Body of pancreas (tissue), 4 donors: ENCODE results near the gene DUSP16. TPM values are rescaled to one million over a fixed set of nuclear protein-coding genes. Genes with fewer than 3 reads are reported as not detected.

Experiments used
- ATAC-seq: fragments of 150-250 bp; one replicate; pipeline ENCODE4 v1.9.1; 2016
- DNase-seq, 4 donors: peaks; one replicate each; pipeline ENCODE4 v3.0.0-alpha.2; 2019
- H3K27ac ChIP-seq, 4 donors: fragments of 200-600 bp; sonication (generic); 1 replicate in 3 of 4; 2 replicates in 1 of 4; pipeline versions ENCODE4 v1.5.1 to v1.6.1; 2016 to 2019; ENCODE audit warnings: mild to moderate bottlenecking in 1 of 4, mixed read lengths in 1 of 4, moderate library complexity in 1 of 4
- H3K27me3 ChIP-seq, 2 donors: fragments of 200-600 bp; sonication (generic); one replicate each; pipeline ENCODE4 v1.6.0; 2016; ENCODE audit warnings: mild to moderate bottlenecking in 1 of 2
- H3K36me3 ChIP-seq, 2 donors: fragments of 200-600 bp; sonication (generic); replicated peaks in 1 of 2; 2 replicates each; pipeline ENCODE4 v1.5.1; 2016; ENCODE audit warnings: low read depth in 2 of 2; ENCODE audit not compliant: insufficient read depth in 1 of 2
- H3K4me1 ChIP-seq: fragments of 200-600 bp; sonication (generic); one replicate; pipeline ENCODE4 v1.6.0; 2016
- H3K4me3 ChIP-seq, 2 donors: fragments of 200-600 bp; sonication (generic); 1 replicate in 1 of 2; 2 replicates in 1 of 2; pipeline ENCODE4 v1.5.1; 2016 to 2019
- H3K9me3 ChIP-seq, 3 donors: fragments of 200-600 bp; sonication (generic); 1 replicate in 2 of 3; 2 replicates in 1 of 3; pipeline ENCODE4 v1.5.1; 2016
- POLR2A ChIP-seq, 3 donors: fragments of 450-650 bp; IDR thresholded peaks; one replicate each; pipeline ENCODE4 v1.6.1; 2016; ENCODE audit warnings: antibody characterized with exemption in 3 of 3, mild to moderate bottlenecking in 2 of 3
- WGBS, 2 donors: methylation state at CpG; one replicate each; pipeline ENCODE4 v1.1.5; 2017; 5-methylcytosine and 5-hydroxymethylcytosine counted together
- intact Hi-C: fragments of 100-400 bp; cut with DNase I; formaldehyde crosslinking; loops from one replicate; pipeline ENCODE4 v1.15.1; 2023
- total RNA-seq, 2 donors: library from RNA; depleted of rRNA; stranded (reverse); fragments of >200 nt; gene quantifications; one replicate each; pipeline ENCODE4 v1.1.0, GENCODE V29; 2016
- TF ChIP-seq, protein P1 (sequence below), 7 experiments: fragments of 450-650 bp in 4 of 7; fragments of 200-600 bp in 3 of 7; sonication (generic) in 3 of 7; IDR thresholded peaks; one replicate each; pipeline ENCODE4 v1.5.1; 2016 to 2019; ENCODE audit warnings: antibody characterized with exemption in 7 of 7

Gene DUSP16
- total RNA-seq, 2 donors from 2014 or later, result 30.3 to 32.9 TPM

DNA sequence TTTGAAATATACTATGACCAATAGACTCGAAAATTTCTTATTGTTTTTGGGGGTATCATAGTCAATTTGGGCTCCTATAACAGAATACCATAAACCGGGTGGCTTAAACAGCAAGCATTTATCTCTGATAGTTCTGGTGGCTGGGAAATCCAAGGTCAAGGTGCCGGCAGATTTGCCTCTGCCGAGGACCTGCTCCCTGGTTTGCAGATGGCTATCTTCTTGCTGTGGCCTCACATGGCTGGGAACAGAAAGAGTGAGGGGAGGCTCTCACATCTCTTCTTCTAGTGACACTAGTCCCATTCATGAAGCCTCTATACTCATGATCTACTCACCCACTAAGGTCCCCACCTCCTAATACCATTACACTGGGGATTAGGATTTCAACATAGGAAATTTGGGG is 135.1 kb downstream of the DUSP16 start:
- Histone ChIP-seq H3K9me3 (no peaks in the 10 kb centered on the region), H3K4me3 (no peak overlapping the region), H3K4me1 (peaks cover 22% of the 10 kb centered on the region), H3K27ac (no peak overlapping the region), H3K36me3 (no peaks in the 10 kb centered on the region), H3K27me3 (no peaks in the 10 kb centered on the region)
- TF ChIP-seq, protein P1, sequence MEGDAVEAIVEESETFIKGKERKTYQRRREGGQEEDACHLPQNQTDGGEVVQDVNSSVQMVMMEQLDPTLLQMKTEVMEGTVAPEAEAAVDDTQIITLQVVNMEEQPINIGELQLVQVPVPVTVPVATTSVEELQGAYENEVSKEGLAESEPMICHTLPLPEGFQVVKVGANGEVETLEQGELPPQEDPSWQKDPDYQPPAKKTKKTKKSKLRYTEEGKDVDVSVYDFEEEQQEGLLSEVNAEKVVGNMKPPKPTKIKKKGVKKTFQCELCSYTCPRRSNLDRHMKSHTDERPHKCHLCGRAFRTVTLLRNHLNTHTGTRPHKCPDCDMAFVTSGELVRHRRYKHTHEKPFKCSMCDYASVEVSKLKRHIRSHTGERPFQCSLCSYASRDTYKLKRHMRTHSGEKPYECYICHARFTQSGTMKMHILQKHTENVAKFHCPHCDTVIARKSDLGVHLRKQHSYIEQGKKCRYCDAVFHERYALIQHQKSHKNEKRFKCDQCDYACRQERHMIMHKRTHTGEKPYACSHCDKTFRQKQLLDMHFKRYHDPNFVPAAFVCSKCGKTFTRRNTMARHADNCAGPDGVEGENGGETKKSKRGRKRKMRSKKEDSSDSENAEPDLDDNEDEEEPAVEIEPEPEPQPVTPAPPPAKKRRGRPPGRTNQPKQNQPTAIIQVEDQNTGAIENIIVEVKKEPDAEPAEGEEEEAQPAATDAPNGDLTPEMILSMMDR (IDR thresholded peaks at IDR 0.05), result no peak
- TF ChIP-seq POLR2A (IDR thresholded peaks at IDR 0.05), result no peak
- WGBS, 2 donors, result 63 to 65% methylated on average over 4 of the region's 4 CpGs
- ATAC-seq, result no peak
- intact Hi-C loops, result no loop called here
- no peak for DNase-seq

DNA sequence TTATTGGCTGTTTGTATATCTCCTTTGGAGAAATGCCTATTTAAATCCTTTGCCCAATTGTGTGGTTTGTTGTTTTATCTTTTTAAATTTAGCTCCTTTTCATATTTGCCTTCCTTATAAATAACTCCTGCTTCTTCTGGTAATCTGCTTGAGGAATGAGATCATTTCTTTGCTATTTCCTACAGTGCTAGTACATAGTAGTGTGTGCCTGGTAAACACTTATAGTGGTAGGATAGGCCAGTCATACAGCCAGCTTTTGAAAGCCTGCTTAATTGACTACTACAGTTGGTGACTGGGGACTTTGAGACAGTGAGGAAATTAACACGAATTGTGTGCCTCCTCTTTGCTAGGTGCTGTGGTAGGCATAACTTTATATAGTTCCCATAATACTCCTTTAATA is 137.0 kb downstream of the DUSP16 start:
- intact Hi-C loops, result no loop called here
- DNase-seq (no peak), ATAC-seq (peak; percentile 73)
- no peak for TF ChIP-seq POLR2A (IDR thresholded peaks at IDR 0.05)
- TF ChIP-seq, protein P1 (IDR thresholded peaks at IDR 0.05), result no peak
- WGBS, 2 donors, result 63 to 66% methylated on average over 1 of the region's 1 CpG
- no peak overlapping the region for H3K27ac ChIP-seq
- H3K9me3 ChIP-seq, result no peaks in the 10 kb centered on the region
- no peak overlapping the region for H3K4me3 ChIP-seq
- no peaks in the 10 kb centered on the region for H3K27me3 ChIP-seq
- no peaks in the 10 kb centered on the region for H3K36me3 ChIP-seq
- peaks cover 10% of the 10 kb centered on the region for H3K4me1 ChIP-seq

DNA sequence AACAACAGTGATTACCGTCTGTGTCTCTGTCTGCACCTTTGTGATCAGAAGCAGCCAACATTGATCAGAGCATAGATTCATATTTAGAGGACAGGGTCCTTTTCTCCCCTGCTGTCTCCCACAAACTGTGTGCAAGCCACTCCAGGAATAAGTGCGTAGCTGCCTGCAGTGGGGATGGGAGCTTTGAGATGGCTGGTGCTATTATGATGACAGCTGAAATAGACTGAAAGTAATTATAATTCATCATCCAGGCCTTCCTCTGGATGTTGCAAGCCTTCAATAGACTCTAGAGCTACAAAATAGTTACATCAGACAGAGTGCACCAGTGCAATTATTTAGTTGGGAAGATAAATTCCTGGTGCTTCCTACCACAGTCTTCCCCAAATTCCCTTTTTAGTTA is 137.7 kb downstream of the DUSP16 start:
- DNase-seq (no peak), ATAC-seq (no peak)
- Histone ChIP-seq H3K4me1 (peaks cover 10% of the 10 kb centered on the region), H3K36me3 (no peaks in the 10 kb centered on the region), H3K27ac (no peak overlapping the region), H3K9me3 (no peaks in the 10 kb centered on the region), H3K4me3 (no peak overlapping the region), H3K27me3 (no peaks in the 10 kb centered on the region)
- TF ChIP-seq, protein P1 (IDR thresholded peaks at IDR 0.05), result no peak
- TF ChIP-seq POLR2A (IDR thresholded peaks at IDR 0.05), result no peak
- intact Hi-C loops, result no loop called here
- 91 to 95% methylated on average over 2 of the region's 2 CpGs for WGBS, 2 donors

Other genes starting within 250 kb of the DUSP16 start
- gene MANSC1, start 212.6 kb downstream of the DUSP16 start, total RNA-seq, result 10 to 100 TPM in 1 of 2 donors, 1 to 10 TPM in 1; 8.9 to 12.2 TPM
- 10 to 100 TPM in 1 of 2 donors, 1 to 10 TPM in 1; 5.6 to 18.4 TPM for gene BORCS5, start 205.8 kb downstream of the DUSP16 start, total RNA-seq
- gene CREBL2, start 49.0 kb upstream of the DUSP16 start, total RNA-seq, result 10 to 100 TPM; 13.8 to 31.4 TPM
- gene GPR19, start 133.3 kb upstream of the DUSP16 start, total RNA-seq, result not detected
- gene CDKN1B, start 154.5 kb upstream of the DUSP16 start, total RNA-seq, result 10 to 100 TPM; 11.9 to 28.3 TPM
- 10 to 100 TPM; 10.1 to 23.4 TPM for gene APOLD1, start 222.8 kb upstream of the DUSP16 start, total RNA-seq